ENCODE data around the gene HES1. TPM values are rescaled to one million over a fixed set of nuclear protein-coding genes. Genes with fewer than 3 reads are reported as not detected.
"Not testable (repeated sequence)": the region's sequence is repeated elsewhere in the genome, so short reads cannot be mapped to it uniquely, and the experiment has no call there.

HES1 gene
- total and polyA plus RNA-seq, 4 donors: 5.3 to 12.5 (median 9.0) TPM

DNA sequence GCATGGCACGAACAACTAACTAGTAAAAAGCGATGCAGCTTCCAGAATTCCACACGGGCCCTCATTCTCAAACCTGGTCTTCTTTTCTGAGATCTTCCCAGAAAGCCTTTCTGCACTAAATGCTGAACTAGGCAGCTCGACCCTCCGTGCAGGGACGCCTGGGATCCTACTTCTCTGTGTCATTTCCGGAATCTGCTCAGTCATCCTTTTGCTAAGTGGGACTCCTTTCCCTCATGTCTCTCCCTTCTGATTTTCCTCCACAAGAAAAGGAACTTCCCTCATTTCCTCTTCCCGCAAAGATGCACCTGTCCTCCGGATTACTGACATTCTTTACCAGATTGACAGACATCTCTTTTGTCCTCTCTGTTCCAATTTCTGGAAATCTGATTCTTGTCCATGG, 9.2 kb upstream of the HES1 start:
- 94% methylated on average over 9 of the region's 9 CpGs for WGBS
- Histone ChIP-seq H3K4me1 (ENCODE audit: control insufficient read depth in 4 of 4, insufficient read depth in 4 of 4, low read length in 3 of 4) (peaks cover 13 to 26% (median 19%) of the 10 kb centered on the region in 4 donors), H3K27ac (ENCODE audit: low read depth in 1 of 2, low read length in 2 of 2) (no peak overlapping the region), H3K9me3 (ENCODE audit: control insufficient read depth in 4 of 4, low read length in 3 of 4) (no peaks in the 10 kb centered on the region), H3K4me3 (ENCODE audit: low read depth in 1 of 3, low read length in 3 of 3) (no peak overlapping the region), H3K9ac (ENCODE audit: low read depth in 1 of 2, low read length in 2 of 2) (no peak overlapping the region), H3K27me3 (ENCODE audit: control insufficient read depth in 4 of 4, insufficient read depth in 4 of 4, low read length in 3 of 4) (no peaks in the 10 kb centered on the region), H3K36me3 (ENCODE audit: control insufficient read depth in 4 of 4, insufficient read depth in 3 of 4, low read depth in 1 of 4, low read length in 3 of 4) (no peaks in the 10 kb centered on the region)
- DNase-seq (ENCODE audit: low spot score): no peak
- TF ChIP-seq RXRA (IDR thresholded peaks at IDR 0.05) (no peak), JUND (IDR thresholded peaks at IDR 0.05) (no peak)
- TF ChIP-seq, protein P1, sequence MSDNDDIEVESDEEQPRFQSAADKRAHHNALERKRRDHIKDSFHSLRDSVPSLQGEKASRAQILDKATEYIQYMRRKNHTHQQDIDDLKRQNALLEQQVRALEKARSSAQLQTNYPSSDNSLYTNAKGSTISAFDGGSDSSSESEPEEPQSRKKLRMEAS (IDR thresholded peaks at IDR 0.05): no peak
- TF ChIP-seq, protein P2, sequence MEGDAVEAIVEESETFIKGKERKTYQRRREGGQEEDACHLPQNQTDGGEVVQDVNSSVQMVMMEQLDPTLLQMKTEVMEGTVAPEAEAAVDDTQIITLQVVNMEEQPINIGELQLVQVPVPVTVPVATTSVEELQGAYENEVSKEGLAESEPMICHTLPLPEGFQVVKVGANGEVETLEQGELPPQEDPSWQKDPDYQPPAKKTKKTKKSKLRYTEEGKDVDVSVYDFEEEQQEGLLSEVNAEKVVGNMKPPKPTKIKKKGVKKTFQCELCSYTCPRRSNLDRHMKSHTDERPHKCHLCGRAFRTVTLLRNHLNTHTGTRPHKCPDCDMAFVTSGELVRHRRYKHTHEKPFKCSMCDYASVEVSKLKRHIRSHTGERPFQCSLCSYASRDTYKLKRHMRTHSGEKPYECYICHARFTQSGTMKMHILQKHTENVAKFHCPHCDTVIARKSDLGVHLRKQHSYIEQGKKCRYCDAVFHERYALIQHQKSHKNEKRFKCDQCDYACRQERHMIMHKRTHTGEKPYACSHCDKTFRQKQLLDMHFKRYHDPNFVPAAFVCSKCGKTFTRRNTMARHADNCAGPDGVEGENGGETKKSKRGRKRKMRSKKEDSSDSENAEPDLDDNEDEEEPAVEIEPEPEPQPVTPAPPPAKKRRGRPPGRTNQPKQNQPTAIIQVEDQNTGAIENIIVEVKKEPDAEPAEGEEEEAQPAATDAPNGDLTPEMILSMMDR (IDR thresholded peaks at IDR 0.05; ENCODE audit: low read depth, low read length, missing input control): no peak

DNA sequence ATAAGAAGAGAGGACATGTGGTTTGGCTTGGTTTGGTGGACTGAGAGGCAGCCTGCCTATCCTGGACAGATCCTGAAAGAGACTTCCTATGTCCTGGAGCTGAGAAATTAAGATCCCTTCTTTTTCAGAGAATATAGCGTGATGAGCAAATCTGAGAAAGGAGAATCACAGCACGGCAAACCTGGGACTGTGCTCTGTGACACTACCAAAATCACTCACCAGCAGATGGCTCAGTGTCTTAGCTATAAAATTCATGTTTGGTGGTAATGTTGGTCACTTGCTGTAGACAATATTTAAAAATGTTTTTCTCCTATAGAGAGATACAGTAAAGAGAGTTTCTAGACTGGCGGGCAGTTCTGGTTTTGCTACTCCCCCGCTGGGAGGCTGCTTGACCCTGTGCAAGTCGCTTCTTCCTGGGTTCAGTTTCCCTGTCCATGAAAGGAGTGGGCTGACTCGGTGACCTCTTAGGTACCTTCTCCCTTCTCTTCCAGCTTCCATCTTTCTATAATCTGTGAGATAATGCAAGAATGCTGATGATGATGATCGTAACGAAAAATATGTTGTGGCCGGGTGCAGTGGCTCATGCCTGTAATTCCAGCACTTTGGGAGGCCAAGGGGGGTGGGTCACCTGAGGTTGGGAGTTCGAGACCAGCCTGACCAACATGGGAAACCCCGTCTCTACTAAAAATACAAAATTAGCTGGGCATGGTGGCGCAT, 7.6 kb upstream of the HES1 start:
- Histone ChIP-seq H3K4me3 (ENCODE audit: low read depth in 1 of 3, low read length in 3 of 3) (no peak overlapping the region), H3K9ac (ENCODE audit: low read depth in 1 of 2, low read length in 2 of 2) (no peak overlapping the region), H3K36me3 (ENCODE audit: control insufficient read depth in 4 of 4, insufficient read depth in 3 of 4, low read depth in 1 of 4, low read length in 3 of 4) (no peaks in the 10 kb centered on the region), H3K4me1 (ENCODE audit: control insufficient read depth in 4 of 4, insufficient read depth in 4 of 4, low read length in 3 of 4) (peaks cover 17 to 34% (median 27%) of the 10 kb centered on the region in 4 donors), H3K27me3 (ENCODE audit: control insufficient read depth in 4 of 4, insufficient read depth in 4 of 4, low read length in 3 of 4) (no peaks in the 10 kb centered on the region), H3K27ac (ENCODE audit: low read depth in 1 of 2, low read length in 2 of 2) (no peak overlapping the region), H3K9me3 (ENCODE audit: control insufficient read depth in 4 of 4, low read length in 3 of 4) (no peaks in the 10 kb centered on the region)
- 97% methylated on average over 12 of the region's 12 CpGs for WGBS
- TF ChIP-seq EGR1 (IDR thresholded peaks at IDR 0.05; ENCODE audit: low read depth in 2 of 2) (no peak), FOXA2 (IDR thresholded peaks at IDR 0.05) (no peak)
- DNase-seq (ENCODE audit: low spot score): no peak

DNA sequence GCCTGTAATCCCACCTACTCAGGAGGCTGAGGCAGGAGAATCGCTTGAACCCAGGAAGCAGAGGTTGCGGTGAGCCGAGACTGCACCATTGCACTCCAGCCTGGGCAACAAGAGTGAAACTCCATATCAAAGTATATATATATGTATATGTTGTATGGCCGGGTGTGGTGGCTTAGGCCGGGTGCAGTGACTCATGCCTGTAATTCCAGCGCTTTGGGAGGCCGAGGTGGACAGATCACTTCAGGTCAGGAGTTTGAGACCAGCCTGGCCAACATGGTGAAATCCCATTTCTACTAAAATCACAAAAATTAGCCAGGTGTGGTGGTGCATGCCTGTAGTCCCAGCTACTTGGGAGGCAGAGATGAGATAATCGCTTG, 7.0 kb upstream of the HES1 start:
- H3K27me3 ChIP-seq (ENCODE audit: control insufficient read depth in 4 of 4, insufficient read depth in 4 of 4, low read length in 3 of 4); H3K9ac ChIP-seq (ENCODE audit: low read depth in 1 of 2, low read length in 2 of 2); H3K9me3 ChIP-seq (ENCODE audit: control insufficient read depth in 4 of 4, low read length in 3 of 4); DNase-seq (ENCODE audit: low spot score); H3K4me3 ChIP-seq (ENCODE audit: low read depth in 1 of 3, low read length in 3 of 3); H3K27ac ChIP-seq (ENCODE audit: low read depth in 1 of 2, low read length in 2 of 2); H3K36me3 ChIP-seq (ENCODE audit: control insufficient read depth in 4 of 4, insufficient read depth in 3 of 4, low read depth in 1 of 4, low read length in 3 of 4): not testable (repeated sequence)
- 94% methylated on average over 8 of the region's 8 CpGs for WGBS
- peaks cover 17 to 38% (median 29%) of the 10 kb centered on the region in 4 donors for H3K4me1 ChIP-seq (ENCODE audit: control insufficient read depth in 4 of 4, insufficient read depth in 4 of 4, low read length in 3 of 4)

DNA sequence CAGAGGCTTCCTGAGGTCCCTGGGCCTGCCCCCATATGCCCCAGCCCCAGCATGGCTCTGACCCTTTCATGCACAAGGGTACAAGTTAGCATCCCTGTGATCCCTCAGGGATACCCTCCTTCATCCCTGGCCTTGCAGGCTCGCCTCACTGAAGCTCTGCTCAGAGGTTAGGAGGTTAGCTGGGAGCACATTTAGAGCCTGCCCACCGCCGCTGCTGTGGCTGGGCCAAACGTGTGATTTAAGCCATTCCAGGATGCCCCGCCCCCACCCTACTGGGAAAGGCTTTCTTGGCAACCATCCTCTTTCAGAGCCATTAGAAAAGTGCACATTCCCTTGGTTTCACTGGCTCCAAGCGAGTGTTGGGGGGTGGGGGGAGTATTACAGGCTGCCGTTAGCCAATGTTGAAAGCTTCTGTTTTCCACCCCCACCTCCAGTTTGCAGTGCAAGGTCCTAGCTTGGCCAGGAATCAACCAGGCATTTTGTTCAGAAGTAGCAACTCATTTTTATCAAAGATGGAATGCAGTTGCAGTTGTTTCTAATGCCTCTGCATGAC, 6.3 kb upstream of the HES1 start:
- WGBS: 30% methylated on average over 7 of the region's 7 CpGs
- peak in 1 of 2 donors; percentile 75 for TF ChIP-seq EGR1 (IDR thresholded peaks at IDR 0.05; ENCODE audit: low read depth in 2 of 2)
- TF ChIP-seq, protein P3, sequence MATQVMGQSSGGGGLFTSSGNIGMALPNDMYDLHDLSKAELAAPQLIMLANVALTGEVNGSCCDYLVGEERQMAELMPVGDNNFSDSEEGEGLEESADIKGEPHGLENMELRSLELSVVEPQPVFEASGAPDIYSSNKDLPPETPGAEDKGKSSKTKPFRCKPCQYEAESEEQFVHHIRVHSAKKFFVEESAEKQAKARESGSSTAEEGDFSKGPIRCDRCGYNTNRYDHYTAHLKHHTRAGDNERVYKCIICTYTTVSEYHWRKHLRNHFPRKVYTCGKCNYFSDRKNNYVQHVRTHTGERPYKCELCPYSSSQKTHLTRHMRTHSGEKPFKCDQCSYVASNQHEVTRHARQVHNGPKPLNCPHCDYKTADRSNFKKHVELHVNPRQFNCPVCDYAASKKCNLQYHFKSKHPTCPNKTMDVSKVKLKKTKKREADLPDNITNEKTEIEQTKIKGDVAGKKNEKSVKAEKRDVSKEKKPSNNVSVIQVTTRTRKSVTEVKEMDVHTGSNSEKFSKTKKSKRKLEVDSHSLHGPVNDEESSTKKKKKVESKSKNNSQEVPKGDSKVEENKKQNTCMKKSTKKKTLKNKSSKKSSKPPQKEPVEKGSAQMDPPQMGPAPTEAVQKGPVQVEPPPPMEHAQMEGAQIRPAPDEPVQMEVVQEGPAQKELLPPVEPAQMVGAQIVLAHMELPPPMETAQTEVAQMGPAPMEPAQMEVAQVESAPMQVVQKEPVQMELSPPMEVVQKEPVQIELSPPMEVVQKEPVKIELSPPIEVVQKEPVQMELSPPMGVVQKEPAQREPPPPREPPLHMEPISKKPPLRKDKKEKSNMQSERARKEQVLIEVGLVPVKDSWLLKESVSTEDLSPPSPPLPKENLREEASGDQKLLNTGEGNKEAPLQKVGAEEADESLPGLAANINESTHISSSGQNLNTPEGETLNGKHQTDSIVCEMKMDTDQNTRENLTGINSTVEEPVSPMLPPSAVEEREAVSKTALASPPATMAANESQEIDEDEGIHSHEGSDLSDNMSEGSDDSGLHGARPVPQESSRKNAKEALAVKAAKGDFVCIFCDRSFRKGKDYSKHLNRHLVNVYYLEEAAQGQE (IDR thresholded peaks at IDR 0.05): peak; percentile 18
- TF ChIP-seq JUND (IDR thresholded peaks at IDR 0.05): peak in 1 of 2 donors; percentile 37
- TF ChIP-seq, protein P2 (IDR thresholded peaks at IDR 0.05; ENCODE audit: low read depth, low read length, missing input control): no peak
- peak; percentile 13 for TF ChIP-seq HNF4G (IDR thresholded peaks at IDR 0.05)
- TF ChIP-seq TAF1 (conservative IDR thresholded peaks at IDR 0.05): no peak
- no peak for TF ChIP-seq GABPA (IDR thresholded peaks at IDR 0.05 in 1 of 2, conservative IDR thresholded peaks at IDR 0.05 in 1 of 2)
- TF ChIP-seq, protein P1 (IDR thresholded peaks at IDR 0.05): peak; percentile 82
- TF ChIP-seq YY1 (IDR thresholded peaks at IDR 0.05): peak; percentile 82
- TF ChIP-seq FOXA2 (IDR thresholded peaks at IDR 0.05): peak; percentile 41

More for the DNA sequence above, 6.3 kb upstream of the HES1 start:
- no peaks in the 10 kb centered on the region for H3K9me3 ChIP-seq (ENCODE audit: control insufficient read depth in 4 of 4, low read length in 3 of 4)
- no peaks in the 10 kb centered on the region for H3K27me3 ChIP-seq (ENCODE audit: control insufficient read depth in 4 of 4, insufficient read depth in 4 of 4, low read length in 3 of 4)
- H3K27ac ChIP-seq (ENCODE audit: low read depth in 1 of 2, low read length in 2 of 2): peak overlapping the region; percentile 89 to 97
- peak overlapping the region; percentile 40 to 69 (median 42) for H3K4me3 ChIP-seq (ENCODE audit: low read depth in 1 of 3, low read length in 3 of 3)
- H3K9ac ChIP-seq (ENCODE audit: low read depth in 1 of 2, low read length in 2 of 2): peak overlapping the region in 1 of 2 donors; percentile 95
- peak; percentile 46 for DNase-seq (ENCODE audit: low spot score)
- peaks cover 17 to 38% (median 29%) of the 10 kb centered on the region in 4 donors for H3K4me1 ChIP-seq (ENCODE audit: control insufficient read depth in 4 of 4, insufficient read depth in 4 of 4, low read length in 3 of 4)
- H3K36me3 ChIP-seq (ENCODE audit: control insufficient read depth in 4 of 4, insufficient read depth in 3 of 4, low read depth in 1 of 4, low read length in 3 of 4): no peaks in the 10 kb centered on the region
